ENCODE measurements around the gene EXD3. TPM values are rescaled to one million over a fixed set of nuclear protein-coding genes. Genes with fewer than 3 reads are reported as not detected.

The EXD3 gene
- polyA plus RNA-seq, 1 donor from 2014 or later = 5.6 TPM

GRCh38 chr9:137313326-137313936, 109.5 kb downstream of the EXD3 start:
- H3K9me3 Mint-ChIP-seq = no peaks in the 10 kb centered on the region
- H3K36me3 Mint-ChIP-seq = no peaks in the 10 kb centered on the region
- H3K4me3 Mint-ChIP-seq = no peak overlapping the region
- no peaks in the 10 kb centered on the region for H3K4me1 Mint-ChIP-seq
- H3K27me3 Mint-ChIP-seq = peaks cover 2% of the 10 kb centered on the region
- no peak overlapping the region for H3K27ac Mint-ChIP-seq

- Mint-ChIP-seq H3K36me3 (no peaks in the 10 kb centered on the region), H3K9me3 (no peaks in the 10 kb centered on the region), H3K27me3 (peaks cover 2% of the 10 kb centered on the region)
These were observed 110.1 kb downstream of the EXD3 start for GRCh38 chr9:137312852-137313325.

GRCh38 chr9:137311986-137312851, 110.7 kb downstream of the EXD3 start:
- Mint-ChIP-seq H3K4me3 (no peak overlapping the region), H3K36me3 (no peaks in the 10 kb centered on the region), H3K4me1 (no peaks in the 10 kb centered on the region), H3K27me3 (peaks cover 2% of the 10 kb centered on the region), H3K9me3 (no peaks in the 10 kb centered on the region), H3K27ac (no peak overlapping the region)

More at GRCh38 chr9:137312852-137313325, 110.1 kb downstream of the EXD3 start:
- Mint-ChIP-seq H3K4me3 (no peak overlapping the region), H3K4me1 (no peaks in the 10 kb centered on the region), H3K27ac (no peak overlapping the region)

- no peaks in the 10 kb centered on the region for H3K4me1 Mint-ChIP-seq
- H3K4me3 Mint-ChIP-seq = no peak overlapping the region
- no peaks in the 10 kb centered on the region for H3K9me3 Mint-ChIP-seq
- H3K27me3 Mint-ChIP-seq = no peaks in the 10 kb centered on the region
- no peak overlapping the region for H3K27ac Mint-ChIP-seq
- no peaks in the 10 kb centered on the region for H3K36me3 Mint-ChIP-seq
These were observed 111.6 kb downstream of the EXD3 start for GRCh38 chr9:137311171-137311985.

GRCh38 chr9:137310189-137311052, 112.5 kb downstream of the EXD3 start:
- Mint-ChIP-seq H3K36me3 (no peaks in the 10 kb centered on the region), H3K4me3 (no peak overlapping the region), H3K27ac (no peak overlapping the region), H3K4me1 (peaks cover 0 to 2% (median 0%) of the 10 kb centered on the region in 3 donors), H3K27me3 (no peaks in the 10 kb centered on the region), H3K9me3 (no peaks in the 10 kb centered on the region)

- Mint-ChIP-seq H3K9me3 (no peaks in the 10 kb centered on the region), H3K27me3 (no peaks in the 10 kb centered on the region), H3K4me1 (peaks cover 0 to 3% (median 0%) of the 10 kb centered on the region in 3 donors), H3K36me3 (no peaks in the 10 kb centered on the region), H3K27ac (no peak overlapping the region), H3K4me3 (no peak overlapping the region)
These were observed 113.4 kb downstream of the EXD3 start for GRCh38 chr9:137309368-137310188.

- Mint-ChIP-seq H3K4me1 (peaks cover 0 to 3% (median 0%) of the 10 kb centered on the region in 3 donors), H3K36me3 (no peaks in the 10 kb centered on the region), H3K4me3 (no peak overlapping the region), H3K27ac (peak overlapping the region in 1 of 3 donors; percentile 65), H3K27me3 (no peaks in the 10 kb centered on the region), H3K9me3 (no peaks in the 10 kb centered on the region)
These were observed 114.8 kb downstream of the EXD3 start for GRCh38 chr9:137308057-137308619.

- peak overlapping the region in 1 of 3 donors; percentile 48 for H3K27ac Mint-ChIP-seq
- H3K36me3 Mint-ChIP-seq = no peaks in the 10 kb centered on the region
- peak overlapping the region in 1 of 4 donors; percentile 37 for H3K4me3 Mint-ChIP-seq
- H3K9me3 Mint-ChIP-seq = no peaks in the 10 kb centered on the region
- no peaks in the 10 kb centered on the region for H3K27me3 Mint-ChIP-seq
- H3K4me1 Mint-ChIP-seq = peaks cover 0 to 3% (median 0%) of the 10 kb centered on the region in 3 donors
These were observed 115.5 kb downstream of the EXD3 start for GRCh38 chr9:137307255-137308056.

- Mint-ChIP-seq H3K36me3 (no peaks in the 10 kb centered on the region), H3K27me3 (no peaks in the 10 kb centered on the region), H3K9me3 (no peaks in the 10 kb centered on the region), H3K4me1 (peaks cover 0 to 3% (median 0%) of the 10 kb centered on the region in 3 donors), H3K4me3 (peak overlapping the region in 1 of 4 donors; percentile 22), H3K27ac (peak overlapping the region in 1 of 3 donors; percentile 48)
These were observed 116.1 kb downstream of the EXD3 start for GRCh38 chr9:137306850-137307254.

GRCh38 chr9:137306066-137306849, 116.7 kb downstream of the EXD3 start:
- H3K4me3 Mint-ChIP-seq = peak overlapping the region in 1 of 4 donors; percentile 37
- H3K27ac Mint-ChIP-seq = no peak overlapping the region
- H3K9me3 Mint-ChIP-seq = no peaks in the 10 kb centered on the region
- H3K4me1 Mint-ChIP-seq = peaks cover 0 to 3% (median 0%) of the 10 kb centered on the region in 3 donors
- H3K36me3 Mint-ChIP-seq = no peaks in the 10 kb centered on the region
- H3K27me3 Mint-ChIP-seq = no peaks in the 10 kb centered on the region

- Mint-ChIP-seq H3K4me1 (peaks cover 0 to 3% (median 1%) of the 10 kb centered on the region in 3 donors), H3K36me3 (no peaks in the 10 kb centered on the region), H3K9me3 (no peaks in the 10 kb centered on the region), H3K27me3 (peaks cover 1% of the 10 kb centered on the region), H3K27ac (peak overlapping the region in 1 of 3 donors; percentile 25), H3K4me3 (peak overlapping the region in 1 of 4 donors; percentile 37)
These were observed 117.2 kb downstream of the EXD3 start for GRCh38 chr9:137305798-137306065.

All from IgD-negative memory B cell (primary cell).